ENCODE results near the gene HSPA2. TPM values are rescaled to one million over a fixed set of nuclear protein-coding genes. Genes with fewer than 3 reads are reported as not detected.

Gene HSPA2
- polyA plus RNA-seq, 1 donor from 2014 or later, result 0.25 TPM

DNA sequence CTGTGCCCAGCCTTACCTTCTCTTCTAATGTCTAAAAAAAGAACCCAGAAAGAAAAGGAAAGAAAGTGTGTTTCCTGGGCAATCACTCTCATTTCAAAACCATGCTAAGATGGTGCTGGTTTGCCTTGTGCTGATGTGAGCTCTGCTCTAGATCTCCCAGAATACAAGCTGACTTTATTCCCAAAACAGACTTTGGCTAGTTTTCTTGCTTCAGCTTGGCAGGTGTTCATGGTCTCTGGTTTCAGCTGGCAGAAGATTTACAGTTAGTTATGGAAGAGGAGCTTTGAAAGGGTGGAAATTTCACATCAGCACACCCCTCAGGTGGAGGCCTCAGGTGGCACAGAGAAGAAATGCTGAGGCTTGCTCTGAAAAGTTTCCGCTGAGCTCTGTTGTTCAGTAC, 43.6 kb downstream of the HSPA2 start:
- H3K27me3 ChIP-seq (ENCODE audit: insufficient read depth, low read depth, low read length), result no peaks in the 10 kb centered on the region
- no peak for TF ChIP-seq SMC3 (conservative IDR thresholded peaks at IDR 0.05; ENCODE audit: poor library complexity)
- no peak for TF ChIP-seq TAF1 (IDR thresholded peaks at IDR 0.05; ENCODE audit: low read depth)
- TF ChIP-seq MXI1 (conservative IDR thresholded peaks at IDR 0.05; ENCODE audit: poor library complexity, severe bottlenecking), result no peak
- TF ChIP-seq EP300 (conservative IDR thresholded peaks at IDR 0.05; ENCODE audit: poor library complexity, severe bottlenecking), result no peak
- no peak for TF ChIP-seq POLR2AphosphoS5 (IDR thresholded peaks at IDR 0.05)
- TF ChIP-seq EZH2 (IDR thresholded peaks at IDR 0.05; ENCODE audit: borderline replicate concordance, insufficient read depth, low read length, poor library complexity, severe bottlenecking), result no peak
- TF ChIP-seq, protein P1, sequence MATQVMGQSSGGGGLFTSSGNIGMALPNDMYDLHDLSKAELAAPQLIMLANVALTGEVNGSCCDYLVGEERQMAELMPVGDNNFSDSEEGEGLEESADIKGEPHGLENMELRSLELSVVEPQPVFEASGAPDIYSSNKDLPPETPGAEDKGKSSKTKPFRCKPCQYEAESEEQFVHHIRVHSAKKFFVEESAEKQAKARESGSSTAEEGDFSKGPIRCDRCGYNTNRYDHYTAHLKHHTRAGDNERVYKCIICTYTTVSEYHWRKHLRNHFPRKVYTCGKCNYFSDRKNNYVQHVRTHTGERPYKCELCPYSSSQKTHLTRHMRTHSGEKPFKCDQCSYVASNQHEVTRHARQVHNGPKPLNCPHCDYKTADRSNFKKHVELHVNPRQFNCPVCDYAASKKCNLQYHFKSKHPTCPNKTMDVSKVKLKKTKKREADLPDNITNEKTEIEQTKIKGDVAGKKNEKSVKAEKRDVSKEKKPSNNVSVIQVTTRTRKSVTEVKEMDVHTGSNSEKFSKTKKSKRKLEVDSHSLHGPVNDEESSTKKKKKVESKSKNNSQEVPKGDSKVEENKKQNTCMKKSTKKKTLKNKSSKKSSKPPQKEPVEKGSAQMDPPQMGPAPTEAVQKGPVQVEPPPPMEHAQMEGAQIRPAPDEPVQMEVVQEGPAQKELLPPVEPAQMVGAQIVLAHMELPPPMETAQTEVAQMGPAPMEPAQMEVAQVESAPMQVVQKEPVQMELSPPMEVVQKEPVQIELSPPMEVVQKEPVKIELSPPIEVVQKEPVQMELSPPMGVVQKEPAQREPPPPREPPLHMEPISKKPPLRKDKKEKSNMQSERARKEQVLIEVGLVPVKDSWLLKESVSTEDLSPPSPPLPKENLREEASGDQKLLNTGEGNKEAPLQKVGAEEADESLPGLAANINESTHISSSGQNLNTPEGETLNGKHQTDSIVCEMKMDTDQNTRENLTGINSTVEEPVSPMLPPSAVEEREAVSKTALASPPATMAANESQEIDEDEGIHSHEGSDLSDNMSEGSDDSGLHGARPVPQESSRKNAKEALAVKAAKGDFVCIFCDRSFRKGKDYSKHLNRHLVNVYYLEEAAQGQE (IDR thresholded peaks at IDR 0.05; ENCODE audit: borderline replicate concordance), result no peak
- TF ChIP-seq, protein P2, sequence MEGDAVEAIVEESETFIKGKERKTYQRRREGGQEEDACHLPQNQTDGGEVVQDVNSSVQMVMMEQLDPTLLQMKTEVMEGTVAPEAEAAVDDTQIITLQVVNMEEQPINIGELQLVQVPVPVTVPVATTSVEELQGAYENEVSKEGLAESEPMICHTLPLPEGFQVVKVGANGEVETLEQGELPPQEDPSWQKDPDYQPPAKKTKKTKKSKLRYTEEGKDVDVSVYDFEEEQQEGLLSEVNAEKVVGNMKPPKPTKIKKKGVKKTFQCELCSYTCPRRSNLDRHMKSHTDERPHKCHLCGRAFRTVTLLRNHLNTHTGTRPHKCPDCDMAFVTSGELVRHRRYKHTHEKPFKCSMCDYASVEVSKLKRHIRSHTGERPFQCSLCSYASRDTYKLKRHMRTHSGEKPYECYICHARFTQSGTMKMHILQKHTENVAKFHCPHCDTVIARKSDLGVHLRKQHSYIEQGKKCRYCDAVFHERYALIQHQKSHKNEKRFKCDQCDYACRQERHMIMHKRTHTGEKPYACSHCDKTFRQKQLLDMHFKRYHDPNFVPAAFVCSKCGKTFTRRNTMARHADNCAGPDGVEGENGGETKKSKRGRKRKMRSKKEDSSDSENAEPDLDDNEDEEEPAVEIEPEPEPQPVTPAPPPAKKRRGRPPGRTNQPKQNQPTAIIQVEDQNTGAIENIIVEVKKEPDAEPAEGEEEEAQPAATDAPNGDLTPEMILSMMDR (IDR thresholded peaks at IDR 0.05; ENCODE audit: poor library complexity, severe bottlenecking), result no peak
- TF ChIP-seq RAD21 (conservative IDR thresholded peaks at IDR 0.05), result no peak
- H3K9ac ChIP-seq (ENCODE audit: low read length), result no peak overlapping the region
- no peaks in the 10 kb centered on the region for H3K36me3 ChIP-seq (ENCODE audit: insufficient read depth, low read length)
- H2AFZ ChIP-seq (ENCODE audit: low read depth, low read length), result no peak overlapping the region
- no peaks in the 10 kb centered on the region for H3K79me2 ChIP-seq (replicated peaks; ENCODE audit: insufficient read depth, low read length)
- no peaks in the 10 kb centered on the region for H3K9me3 ChIP-seq (ENCODE audit: low read length)
- H3F3A ChIP-seq (ENCODE audit: insufficient read depth, low read length, poor library complexity, severe bottlenecking), result no peaks in the 10 kb centered on the region
- H3K27ac ChIP-seq (ENCODE audit: low read length), result no peak overlapping the region
- H4K20me1 ChIP-seq (ENCODE audit: insufficient read depth), result no peaks in the 10 kb centered on the region
- no peaks in the 10 kb centered on the region for H3K9me2 ChIP-seq (ENCODE audit: insufficient read depth, low read length)
- H3K4me3 ChIP-seq (ENCODE audit: low read length), result no peak overlapping the region
- H3K4me2 ChIP-seq (ENCODE audit: low read length), result no peak overlapping the region

DNA sequence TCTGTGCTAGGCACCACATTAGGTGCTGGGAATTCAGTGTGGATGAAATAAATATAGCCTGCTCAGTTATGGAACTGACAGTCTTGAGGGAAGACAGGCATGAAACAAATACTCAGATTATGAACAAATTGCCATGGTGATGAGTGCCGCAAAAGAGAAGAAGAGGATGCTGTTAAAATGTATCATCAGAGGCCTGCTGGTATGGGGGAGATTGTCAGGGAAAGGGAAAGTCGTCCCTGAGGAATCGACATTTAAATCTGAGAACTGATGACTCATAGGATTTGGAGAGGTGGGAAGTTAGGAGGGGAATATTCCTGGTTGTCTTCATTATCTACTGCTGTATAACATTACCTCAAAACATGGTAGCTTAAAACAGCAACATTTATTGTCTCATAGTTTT, 51.3 kb downstream of the HSPA2 start:
- Histone ChIP-seq H3K79me2 (replicated peaks; ENCODE audit: insufficient read depth, low read length) (no peaks in the 10 kb centered on the region), H3K36me3 (ENCODE audit: insufficient read depth, low read length) (no peaks in the 10 kb centered on the region), H3F3A (ENCODE audit: insufficient read depth, low read length, poor library complexity, severe bottlenecking) (no peaks in the 10 kb centered on the region), H2AFZ (ENCODE audit: low read depth, low read length) (no peak overlapping the region), H3K4me3 (ENCODE audit: low read length) (no peak overlapping the region), H3K9me3 (ENCODE audit: low read length) (no peaks in the 10 kb centered on the region), H3K27ac (ENCODE audit: low read length) (peak overlapping the region; percentile 14), H3K4me2 (ENCODE audit: low read length) (no peak overlapping the region), H3K27me3 (ENCODE audit: insufficient read depth, low read depth, low read length) (no peaks in the 10 kb centered on the region), H3K9ac (ENCODE audit: low read length) (no peak overlapping the region), H3K9me2 (ENCODE audit: insufficient read depth, low read length) (no peaks in the 10 kb centered on the region), H4K20me1 (ENCODE audit: insufficient read depth) (no peaks in the 10 kb centered on the region)
- TF ChIP-seq MXI1 (conservative IDR thresholded peaks at IDR 0.05; ENCODE audit: poor library complexity, severe bottlenecking) (no peak), EP300 (conservative IDR thresholded peaks at IDR 0.05; ENCODE audit: poor library complexity, severe bottlenecking) (no peak), RAD21 (conservative IDR thresholded peaks at IDR 0.05) (no peak), TAF1 (IDR thresholded peaks at IDR 0.05; ENCODE audit: low read depth) (no peak), EZH2 (IDR thresholded peaks at IDR 0.05; ENCODE audit: borderline replicate concordance, insufficient read depth, low read length, poor library complexity, severe bottlenecking) (no peak), POLR2AphosphoS5 (IDR thresholded peaks at IDR 0.05) (peak; percentile 23), SMC3 (conservative IDR thresholded peaks at IDR 0.05; ENCODE audit: poor library complexity) (no peak)
- TF ChIP-seq, protein P2 (IDR thresholded peaks at IDR 0.05; ENCODE audit: poor library complexity, severe bottlenecking), result no peak
- TF ChIP-seq, protein P1 (IDR thresholded peaks at IDR 0.05; ENCODE audit: borderline replicate concordance), result peak; percentile 76
